Measurements from ENCODE around the gene MRLN. TPM values are rescaled to one million over a fixed set of nuclear protein-coding genes. Genes with fewer than 3 reads are reported as not detected.
A peak's percentile ranks its signal among the peaks of the same experiment; 100 is the strongest.

Gene MRLN
- polyA plus RNA-seq, 2 donors, result not detected

DNA sequence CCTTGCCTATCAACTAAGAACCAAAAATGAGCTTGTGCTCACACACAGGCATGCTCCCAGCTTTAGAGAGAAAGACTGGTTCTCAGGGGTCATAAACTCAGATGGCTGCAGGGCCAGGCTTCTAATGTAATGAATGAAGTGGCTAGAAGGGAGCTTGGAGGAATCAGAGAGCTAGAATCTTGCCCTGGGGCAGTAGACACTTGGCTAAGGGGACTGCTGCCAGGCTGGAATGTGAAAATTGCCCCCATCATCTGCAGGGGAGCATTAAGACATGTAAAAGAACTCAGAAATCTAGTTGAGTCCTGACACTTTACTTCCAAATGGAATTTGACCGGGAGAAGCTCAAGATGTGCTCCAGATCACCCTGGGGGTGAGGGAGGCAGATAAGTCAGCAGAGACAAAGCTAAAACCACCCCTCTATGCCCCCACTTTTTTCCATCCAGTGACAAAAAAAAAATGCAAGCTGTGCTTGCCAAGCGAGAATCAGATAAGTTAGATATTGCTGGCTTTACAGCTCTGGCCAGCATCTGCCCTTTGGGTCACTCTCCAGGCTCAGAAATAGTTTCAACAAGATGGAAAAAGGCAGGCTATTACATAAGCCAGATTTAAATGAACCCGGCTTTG lies 41.3 kb downstream of the MRLN start:
- Histone ChIP-seq H3K9me3 (ENCODE audit: control insufficient read depth in 2 of 2, insufficient read depth in 1 of 2, low read depth in 1 of 2, low read length in 1 of 2) (no peaks in the 10 kb centered on the region), H3K27ac (ENCODE audit: low read depth in 2 of 2, low read length in 1 of 2) (no peak overlapping the region), H3K27me3 (ENCODE audit: control insufficient read depth in 1 of 2, insufficient read depth in 2 of 2, low read length in 2 of 2) (peaks cover 0 to 6% of the 10 kb centered on the region in 2 donors), H3K36me3 (ENCODE audit: control insufficient read depth in 2 of 2, insufficient read depth in 2 of 2, low read length in 1 of 2) (no peaks in the 10 kb centered on the region), H3K4me3 (ENCODE audit: low read depth in 1 of 2, low read length in 2 of 2) (no peak overlapping the region), H3K4me1 (ENCODE audit: control insufficient read depth in 2 of 2, insufficient read depth in 2 of 2, low read length in 1 of 2) (peaks cover 5% of the 10 kb centered on the region in 2 donors)
- 59 to 66% methylated on average over 3 of the region's 3 CpGs for WGBS, 2 donors

DNA sequence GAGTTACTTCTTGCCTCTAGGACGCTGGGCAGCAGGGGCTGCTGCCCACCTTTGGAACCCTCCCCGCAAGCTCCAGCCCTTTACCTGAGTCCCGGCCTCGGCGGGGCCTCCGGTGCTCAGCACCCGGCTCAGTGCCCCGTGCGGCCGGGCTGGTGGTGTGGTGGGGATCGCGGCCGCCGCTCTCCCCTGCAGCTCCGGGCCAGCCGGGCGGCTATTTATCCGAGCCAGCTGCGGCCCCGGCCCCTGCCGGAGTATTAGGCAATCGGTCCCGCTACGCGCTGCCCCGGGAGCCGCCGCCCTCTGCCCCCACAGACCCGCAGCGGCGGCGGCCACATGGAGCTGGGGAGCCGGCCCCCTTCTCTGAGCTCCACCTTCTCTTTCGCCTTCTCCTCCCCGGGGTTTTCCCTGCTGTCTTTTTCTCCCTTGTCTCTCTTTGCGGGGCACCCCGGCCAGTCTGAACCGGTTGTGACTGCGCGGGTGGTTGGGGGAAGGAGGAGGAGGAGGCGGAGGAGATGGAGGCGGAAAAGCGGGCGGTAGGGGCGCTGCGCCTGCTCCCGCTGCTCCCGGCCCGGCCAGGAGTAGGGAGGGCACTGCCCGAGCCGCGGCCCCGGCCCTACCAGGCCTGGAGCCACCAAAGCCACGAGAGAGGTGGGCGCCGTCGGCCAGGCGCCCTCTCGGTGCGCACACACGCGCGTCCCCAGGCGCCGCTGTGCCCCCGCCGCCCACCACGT lies 43.7 kb downstream of the MRLN start, which contains the start of gene SLC16A9:
SLC16A9 (minus strand) TSS at position 456 of the 731 bp plus-strand sequence. CDS start 25,559 bp downstream, outside the sequence.
- H3K36me3 ChIP-seq (ENCODE audit: control insufficient read depth in 2 of 2, insufficient read depth in 2 of 2, low read length in 1 of 2), result no peaks in the 10 kb centered on the region
- peaks cover 5% of the 10 kb centered on the region in 2 donors for H3K4me1 ChIP-seq (ENCODE audit: control insufficient read depth in 2 of 2, insufficient read depth in 2 of 2, low read length in 1 of 2)
- H3K9me3 ChIP-seq (ENCODE audit: control insufficient read depth in 2 of 2, insufficient read depth in 1 of 2, low read depth in 1 of 2, low read length in 1 of 2), result no peaks in the 10 kb centered on the region
- H3K27me3 ChIP-seq (ENCODE audit: control insufficient read depth in 1 of 2, insufficient read depth in 2 of 2, low read length in 2 of 2), result peaks cover 0 to 6% of the 10 kb centered on the region in 2 donors
- H3K4me3 ChIP-seq (ENCODE audit: low read depth in 1 of 2, low read length in 2 of 2), result peak within 1 kb of the TSS; percentile 63 to 65
- 1% methylated on average over 60 to 68 of the region's 68 CpGs for WGBS, 2 donors
- H3K27ac ChIP-seq (ENCODE audit: low read depth in 2 of 2, low read length in 1 of 2), result peak within 1 kb of the TSS in 1 of 2 donors; percentile 27

DNA sequence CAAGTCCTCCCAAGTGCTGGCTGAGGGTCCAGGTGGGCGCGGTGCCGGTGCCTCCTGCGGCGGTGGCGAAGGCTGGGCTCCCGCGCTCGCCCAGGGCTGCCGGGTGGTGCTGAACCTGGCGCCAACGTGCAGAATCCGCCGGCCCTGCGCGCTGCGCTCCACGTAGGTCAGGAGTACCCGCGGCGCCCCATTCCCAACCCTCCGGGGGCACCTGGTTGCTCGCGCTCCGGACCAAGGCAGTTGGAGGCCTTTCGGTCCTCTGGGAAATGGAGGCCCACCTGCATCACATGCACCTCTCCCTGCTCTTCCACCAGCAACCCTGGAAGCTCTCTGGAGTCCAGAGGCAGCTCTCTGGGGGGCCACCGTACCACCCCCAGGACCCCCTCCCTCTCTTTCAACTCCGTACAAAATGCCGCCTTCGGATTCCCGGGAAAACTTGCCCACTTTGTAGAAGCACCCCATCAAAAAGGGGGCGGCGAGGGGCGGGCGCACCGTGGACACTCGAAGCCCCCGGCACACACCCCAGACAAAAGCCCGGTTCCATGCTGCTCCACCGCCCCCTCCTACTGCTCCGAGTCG lies 44.4 kb downstream of the MRLN start:
- Histone ChIP-seq H3K4me3 (ENCODE audit: low read depth in 1 of 2, low read length in 2 of 2) (peak overlapping the region; percentile 63 to 65), H3K36me3 (ENCODE audit: control insufficient read depth in 2 of 2, insufficient read depth in 2 of 2, low read length in 1 of 2) (no peaks in the 10 kb centered on the region), H3K9me3 (ENCODE audit: control insufficient read depth in 2 of 2, insufficient read depth in 1 of 2, low read depth in 1 of 2, low read length in 1 of 2) (no peaks in the 10 kb centered on the region), H3K4me1 (ENCODE audit: control insufficient read depth in 2 of 2, insufficient read depth in 2 of 2, low read length in 1 of 2) (peaks cover 5% of the 10 kb centered on the region in 2 donors), H3K27me3 (ENCODE audit: control insufficient read depth in 1 of 2, insufficient read depth in 2 of 2, low read length in 2 of 2) (peaks cover 0 to 6% of the 10 kb centered on the region in 2 donors), H3K27ac (ENCODE audit: low read depth in 2 of 2, low read length in 1 of 2) (peak overlapping the region in 1 of 2 donors; percentile 27)
- WGBS, 2 donors, result 1 to 3% methylated on average over 41 to 42 of the region's 42 CpGs

DNA sequence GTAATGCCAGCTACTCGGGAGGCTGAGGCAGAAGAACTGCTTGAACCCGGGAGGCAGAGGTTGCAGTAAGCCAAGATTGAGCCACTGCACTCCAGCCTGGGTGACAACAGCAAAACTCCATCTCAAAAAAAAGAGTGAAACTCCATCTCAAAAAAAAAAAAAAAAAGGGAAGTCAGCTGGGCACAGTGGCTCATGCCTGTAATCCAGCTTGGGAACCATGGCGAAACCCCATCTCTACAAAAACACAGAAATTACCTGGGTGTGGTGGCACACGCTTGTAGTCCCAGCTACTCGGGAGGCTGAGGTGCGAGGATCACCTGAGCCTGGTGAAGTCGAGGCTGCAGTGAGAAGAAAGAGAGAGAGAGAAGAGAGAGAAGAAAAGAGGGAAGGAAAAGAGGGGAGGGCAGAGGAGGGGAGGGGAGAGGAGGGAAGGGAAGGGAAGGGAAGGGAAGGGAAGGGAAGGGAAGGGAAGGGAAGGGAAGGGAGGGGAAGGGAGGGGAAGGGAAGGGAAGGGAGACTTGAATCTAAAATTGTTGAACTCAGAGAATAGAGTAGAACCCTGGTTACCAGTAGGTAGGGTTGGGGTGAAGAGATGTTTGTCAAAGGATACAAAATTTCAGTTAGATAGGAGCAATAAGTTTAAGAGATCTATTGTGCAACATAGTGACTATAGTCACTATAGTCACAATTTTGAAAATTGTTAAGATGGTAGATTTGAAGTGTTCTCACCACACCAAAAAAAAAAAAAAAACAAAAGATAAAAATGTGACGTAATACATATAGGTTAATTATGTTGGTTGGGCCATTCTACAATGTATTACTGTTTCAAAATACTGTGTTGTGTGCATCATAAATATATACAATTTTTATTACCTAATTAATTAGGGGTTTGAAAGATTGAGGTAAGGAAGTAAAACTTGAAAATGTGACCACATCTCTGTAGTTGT lies 46.1 kb downstream of the MRLN start:
- Histone ChIP-seq H3K27ac (ENCODE audit: low read depth in 2 of 2, low read length in 1 of 2) (no peak overlapping the region), H3K27me3 (ENCODE audit: control insufficient read depth in 1 of 2, insufficient read depth in 2 of 2, low read length in 2 of 2) (peaks cover 0 to 6% of the 10 kb centered on the region in 2 donors), H3K9me3 (ENCODE audit: control insufficient read depth in 2 of 2, insufficient read depth in 1 of 2, low read depth in 1 of 2, low read length in 1 of 2) (no peaks in the 10 kb centered on the region), H3K4me1 (ENCODE audit: control insufficient read depth in 2 of 2, insufficient read depth in 2 of 2, low read length in 1 of 2) (peaks cover 5% of the 10 kb centered on the region in 2 donors), H3K4me3 (ENCODE audit: low read depth in 1 of 2, low read length in 2 of 2) (no peak overlapping the region), H3K36me3 (ENCODE audit: control insufficient read depth in 2 of 2, insufficient read depth in 2 of 2, low read length in 1 of 2) (no peaks in the 10 kb centered on the region)
- 94% methylated on average over 8 of the region's 8 CpGs for WGBS, 2 donors

GRCh38 chr10:59705931-59706330 lies 47.3 kb downstream of the MRLN start:
- Histone ChIP-seq H3K27me3 (ENCODE audit: control insufficient read depth in 1 of 2, insufficient read depth in 2 of 2, low read length in 2 of 2) (peaks cover 0 to 6% of the 10 kb centered on the region in 2 donors), H3K4me3 (ENCODE audit: low read depth in 1 of 2, low read length in 2 of 2) (no peak overlapping the region), H3K27ac (ENCODE audit: low read depth in 2 of 2, low read length in 1 of 2) (no peak overlapping the region), H3K4me1 (ENCODE audit: control insufficient read depth in 2 of 2, insufficient read depth in 2 of 2, low read length in 1 of 2) (peaks cover 5% of the 10 kb centered on the region in 2 donors), H3K9me3 (ENCODE audit: control insufficient read depth in 2 of 2, insufficient read depth in 1 of 2, low read depth in 1 of 2, low read length in 1 of 2) (no peaks in the 10 kb centered on the region), H3K36me3 (ENCODE audit: control insufficient read depth in 2 of 2, insufficient read depth in 2 of 2, low read length in 1 of 2) (no peaks in the 10 kb centered on the region)

GRCh38 chr10:59704630-59705029 lies 48.6 kb downstream of the MRLN start:
- Histone ChIP-seq H3K9me3 (ENCODE audit: control insufficient read depth in 2 of 2, insufficient read depth in 1 of 2, low read depth in 1 of 2, low read length in 1 of 2) (no peaks in the 10 kb centered on the region), H3K27me3 (ENCODE audit: control insufficient read depth in 1 of 2, insufficient read depth in 2 of 2, low read length in 2 of 2) (peaks cover 0 to 6% of the 10 kb centered on the region in 2 donors), H3K4me3 (ENCODE audit: low read depth in 1 of 2, low read length in 2 of 2) (no peak overlapping the region), H3K36me3 (ENCODE audit: control insufficient read depth in 2 of 2, insufficient read depth in 2 of 2, low read length in 1 of 2) (no peaks in the 10 kb centered on the region), H3K27ac (ENCODE audit: low read depth in 2 of 2, low read length in 1 of 2) (no peak overlapping the region), H3K4me1 (ENCODE audit: control insufficient read depth in 2 of 2, insufficient read depth in 2 of 2, low read length in 1 of 2) (peaks cover 0 to 5% of the 10 kb centered on the region in 2 donors)
- 56 to 66% methylated on average over 2 of the region's 2 CpGs for WGBS, 2 donors

GRCh38 chr10:59702347-59702746 lies 50.9 kb downstream of the MRLN start:
- no peaks in the 10 kb centered on the region for H3K9me3 ChIP-seq (ENCODE audit: control insufficient read depth in 2 of 2, insufficient read depth in 1 of 2, low read depth in 1 of 2, low read length in 1 of 2)
- 69 to 73% methylated on average over 4 of the region's 4 CpGs for WGBS, 2 donors
- no peaks in the 10 kb centered on the region for H3K36me3 ChIP-seq (ENCODE audit: control insufficient read depth in 2 of 2, insufficient read depth in 2 of 2, low read length in 1 of 2)
- H3K27me3 ChIP-seq (ENCODE audit: control insufficient read depth in 1 of 2, insufficient read depth in 2 of 2, low read length in 2 of 2), result no peaks in the 10 kb centered on the region
- H3K4me1 ChIP-seq (ENCODE audit: control insufficient read depth in 2 of 2, insufficient read depth in 2 of 2, low read length in 1 of 2), result no peaks in the 10 kb centered on the region
- H3K4me3 ChIP-seq (ENCODE audit: low read depth in 1 of 2, low read length in 2 of 2), result no peak overlapping the region
- H3K27ac ChIP-seq (ENCODE audit: low read depth in 2 of 2, low read length in 1 of 2), result no peak overlapping the region

DNA sequence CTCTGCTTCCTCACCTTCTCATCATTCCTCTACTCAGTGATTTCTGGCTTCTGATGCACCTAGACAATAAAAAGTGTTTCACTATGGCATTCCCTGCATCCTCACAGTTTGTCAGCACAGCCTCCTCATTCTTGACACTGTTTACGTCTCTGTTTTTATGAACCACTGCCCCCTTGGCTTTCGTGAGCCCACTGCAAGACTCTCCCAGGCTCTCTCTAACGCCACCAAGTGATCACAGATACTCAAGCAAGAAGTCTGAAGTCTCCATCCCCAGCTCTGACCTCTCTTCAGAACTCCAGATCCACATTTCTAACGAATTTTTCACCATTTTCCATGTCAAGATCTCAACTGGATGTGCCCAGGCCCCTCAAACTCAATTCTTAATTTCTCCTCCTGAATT lies 52.5 kb downstream of the MRLN start:
- Histone ChIP-seq H3K27me3 (ENCODE audit: control insufficient read depth in 1 of 2, insufficient read depth in 2 of 2, low read length in 2 of 2) (no peaks in the 10 kb centered on the region), H3K27ac (ENCODE audit: low read depth in 2 of 2, low read length in 1 of 2) (no peak overlapping the region), H3K4me1 (ENCODE audit: control insufficient read depth in 2 of 2, insufficient read depth in 2 of 2, low read length in 1 of 2) (no peaks in the 10 kb centered on the region), H3K4me3 (ENCODE audit: low read depth in 1 of 2, low read length in 2 of 2) (no peak overlapping the region), H3K9me3 (ENCODE audit: control insufficient read depth in 2 of 2, insufficient read depth in 1 of 2, low read depth in 1 of 2, low read length in 1 of 2) (no peaks in the 10 kb centered on the region), H3K36me3 (ENCODE audit: control insufficient read depth in 2 of 2, insufficient read depth in 2 of 2, low read length in 1 of 2) (no peaks in the 10 kb centered on the region)
- WGBS, 2 donors, result 62% methylated on average over 4 of the region's 4 CpGs

- WGBS, 2 donors, result 62 to 67% methylated on average over 1 of the region's 1 CpG
- Histone ChIP-seq H3K4me1 (ENCODE audit: control insufficient read depth in 2 of 2, insufficient read depth in 2 of 2, low read length in 1 of 2) (no peaks in the 10 kb centered on the region), H3K36me3 (ENCODE audit: control insufficient read depth in 2 of 2, insufficient read depth in 2 of 2, low read length in 1 of 2) (no peaks in the 10 kb centered on the region), H3K27me3 (ENCODE audit: control insufficient read depth in 1 of 2, insufficient read depth in 2 of 2, low read length in 2 of 2) (no peaks in the 10 kb centered on the region), H3K9me3 (ENCODE audit: control insufficient read depth in 2 of 2, insufficient read depth in 1 of 2, low read depth in 1 of 2, low read length in 1 of 2) (no peaks in the 10 kb centered on the region), H3K27ac (ENCODE audit: low read depth in 2 of 2, low read length in 1 of 2) (no peak overlapping the region), H3K4me3 (ENCODE audit: low read depth in 1 of 2, low read length in 2 of 2) (no peak overlapping the region)
These were observed 54.9 kb downstream of the MRLN start for GRCh38 chr10:59698326-59698725.

Measured in esophagus (tissue), 2 donors.